H1 (cell line): ENCODE measurements around the gene GPC6.

ENCODE experiments used
- CTCF ChIP-seq, 3 experiments: IDR thresholded peaks; 1 replicate in 2 of 3; 2 replicates in 1 of 3; pipeline versions ENCODE4 v1.5.1 to v1.6.1; 2011; ENCODE audit warnings: low read length in 3 of 3, mild to moderate bottlenecking in 3 of 3, inconsistent platforms in 2 of 3, low read depth in 1 of 3, moderate library complexity in 1 of 3; ENCODE audit not compliant: insufficient read depth in 1 of 3; ENCODE audit errors: control extremely low read depth in 1 of 3
- SP1 ChIP-seq: IDR thresholded peaks from 2 replicates; pipeline ENCODE4 v1.6.1; 2011; ENCODE audit warnings: low read depth, low read length

- no peak for TF ChIP-seq SP1
- no peak for TF ChIP-seq CTCF (IDR thresholded peaks at IDR 0.05; ENCODE audit: control extremely low read depth in 1 of 3, insufficient read depth in 1 of 3, low read depth in 1 of 3, low read length in 3 of 3)
Measured at GRCh38 chr13:94007072-94007471, 780.5 kb downstream of the GPC6 start.
